ENCODE data around the gene ELP4. TPM values are rescaled to one million over a fixed set of nuclear protein-coding genes. Genes with fewer than 3 reads are reported as not detected.
"Not testable (repeated sequence)": the region's sequence is repeated elsewhere in the genome, so short reads cannot be mapped to it uniquely, and the experiment has no call there.

The ELP4 gene
- total and polyA plus RNA-seq, 11 donors: 8.5 to 20.7 (median 14.1) TPM

DNA sequence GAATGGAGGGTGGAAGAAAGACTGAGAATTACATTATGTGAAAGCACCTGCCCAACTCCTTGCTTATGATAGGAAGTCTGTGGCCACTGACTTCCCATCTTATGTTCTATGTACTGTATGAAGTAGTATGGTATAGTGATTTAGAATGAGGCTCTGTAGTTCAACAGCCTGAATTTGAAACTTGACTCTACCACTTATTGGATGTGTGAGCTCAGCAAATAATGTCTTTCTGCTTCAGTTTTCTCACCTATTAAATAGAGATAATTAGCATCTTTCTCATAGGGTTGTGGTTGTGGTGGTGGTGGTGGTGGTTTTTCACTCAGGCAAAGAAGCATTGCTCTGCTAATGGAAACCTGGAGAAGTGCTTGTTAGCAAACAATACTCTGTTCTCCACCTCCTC is 180.0 kb downstream of the ELP4 start:
- Histone ChIP-seq H3K36me3 (no peaks in the 10 kb centered on the region), H3K27me3 (no peaks in the 10 kb centered on the region), H3K4me1 (no peaks in the 10 kb centered on the region), H3K4me3 (no peak overlapping the region), H3K9me3 (peaks cover 0 to 11% (median 0%) of the 10 kb centered on the region in 12 donors), H3K27ac (no peak overlapping the region)
- intact Hi-C loops (cut with DNase I): no loop called here
- no peak for ATAC-seq
- no peak for TF ChIP-seq POLR2A (IDR thresholded peaks at IDR 0.05)
- TF ChIP-seq, protein P1, sequence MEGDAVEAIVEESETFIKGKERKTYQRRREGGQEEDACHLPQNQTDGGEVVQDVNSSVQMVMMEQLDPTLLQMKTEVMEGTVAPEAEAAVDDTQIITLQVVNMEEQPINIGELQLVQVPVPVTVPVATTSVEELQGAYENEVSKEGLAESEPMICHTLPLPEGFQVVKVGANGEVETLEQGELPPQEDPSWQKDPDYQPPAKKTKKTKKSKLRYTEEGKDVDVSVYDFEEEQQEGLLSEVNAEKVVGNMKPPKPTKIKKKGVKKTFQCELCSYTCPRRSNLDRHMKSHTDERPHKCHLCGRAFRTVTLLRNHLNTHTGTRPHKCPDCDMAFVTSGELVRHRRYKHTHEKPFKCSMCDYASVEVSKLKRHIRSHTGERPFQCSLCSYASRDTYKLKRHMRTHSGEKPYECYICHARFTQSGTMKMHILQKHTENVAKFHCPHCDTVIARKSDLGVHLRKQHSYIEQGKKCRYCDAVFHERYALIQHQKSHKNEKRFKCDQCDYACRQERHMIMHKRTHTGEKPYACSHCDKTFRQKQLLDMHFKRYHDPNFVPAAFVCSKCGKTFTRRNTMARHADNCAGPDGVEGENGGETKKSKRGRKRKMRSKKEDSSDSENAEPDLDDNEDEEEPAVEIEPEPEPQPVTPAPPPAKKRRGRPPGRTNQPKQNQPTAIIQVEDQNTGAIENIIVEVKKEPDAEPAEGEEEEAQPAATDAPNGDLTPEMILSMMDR (IDR thresholded peaks at IDR 0.05): no peak
- DNase-seq: no peak

DNA sequence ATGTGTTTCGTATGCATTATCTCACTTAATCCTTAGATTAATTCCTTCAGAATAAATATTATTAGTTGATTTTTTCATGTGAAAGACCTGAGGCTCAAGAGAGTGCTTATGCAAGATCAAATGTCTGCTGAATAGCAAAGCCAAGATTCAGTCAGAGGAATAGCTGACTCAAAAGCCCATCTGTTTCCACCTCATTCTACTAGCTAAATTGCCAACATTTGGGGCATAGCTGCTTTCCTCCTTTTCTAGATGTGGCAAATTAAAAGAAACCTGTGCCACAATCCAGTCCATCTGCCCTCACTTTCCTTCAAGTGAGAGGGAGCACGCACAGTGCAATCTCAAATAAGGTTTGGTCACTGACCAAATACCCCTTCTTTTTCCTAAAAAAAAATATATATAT is 180.5 kb downstream of the ELP4 start:
- Histone ChIP-seq H3K27me3 (no peaks in the 10 kb centered on the region), H3K27ac (no peak overlapping the region), H3K9me3 (peaks cover 0 to 11% (median 0%) of the 10 kb centered on the region in 12 donors), H3K4me1 (no peaks in the 10 kb centered on the region), H3K36me3 (no peaks in the 10 kb centered on the region), H3K4me3 (no peak overlapping the region)
- TF ChIP-seq, protein P1 (IDR thresholded peaks at IDR 0.05): no peak
- no peak for TF ChIP-seq POLR2A (IDR thresholded peaks at IDR 0.05)
- ATAC-seq (no peak), DNase-seq (no peak)
- intact Hi-C loops (cut with DNase I): no loop called here
- WGBS, 4 donors: 87 to 95% (median 92%) methylated on average over 2 of the region's 2 CpGs

DNA sequence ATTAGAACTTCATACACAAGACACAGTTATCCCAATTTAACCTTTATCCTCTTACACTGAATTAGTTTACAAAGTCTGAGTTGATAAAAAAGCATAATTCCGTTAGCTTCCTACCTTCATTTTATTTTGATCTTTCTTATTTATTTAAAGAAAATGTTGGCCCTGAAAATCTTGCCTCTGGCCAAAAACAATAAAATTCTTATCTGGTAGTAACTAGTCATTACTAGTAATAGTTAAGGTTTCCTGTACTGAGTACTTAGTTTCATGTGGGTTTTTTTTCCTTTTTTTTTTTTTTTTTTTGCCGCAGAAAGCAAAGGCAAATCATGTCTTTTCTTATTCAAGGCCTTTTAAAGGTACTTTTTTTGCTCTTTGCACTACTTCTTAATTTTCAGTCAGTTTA is 180.9 kb downstream of the ELP4 start:
- Histone ChIP-seq H3K36me3 (no peaks in the 10 kb centered on the region), H3K9me3 (peaks cover 0 to 11% (median 0%) of the 10 kb centered on the region in 12 donors), H3K4me3 (no peak overlapping the region), H3K27me3 (no peaks in the 10 kb centered on the region), H3K4me1 (no peaks in the 10 kb centered on the region), H3K27ac (no peak overlapping the region)
- intact Hi-C loops (cut with DNase I): no loop called here
- no peak for DNase-seq
- ATAC-seq: no peak
- no peak for TF ChIP-seq POLR2A (IDR thresholded peaks at IDR 0.05)
- TF ChIP-seq, protein P1 (IDR thresholded peaks at IDR 0.05): no peak
- 68 to 81% (median 80%) methylated on average over 2 of the region's 2 CpGs for WGBS, 4 donors

DNA sequence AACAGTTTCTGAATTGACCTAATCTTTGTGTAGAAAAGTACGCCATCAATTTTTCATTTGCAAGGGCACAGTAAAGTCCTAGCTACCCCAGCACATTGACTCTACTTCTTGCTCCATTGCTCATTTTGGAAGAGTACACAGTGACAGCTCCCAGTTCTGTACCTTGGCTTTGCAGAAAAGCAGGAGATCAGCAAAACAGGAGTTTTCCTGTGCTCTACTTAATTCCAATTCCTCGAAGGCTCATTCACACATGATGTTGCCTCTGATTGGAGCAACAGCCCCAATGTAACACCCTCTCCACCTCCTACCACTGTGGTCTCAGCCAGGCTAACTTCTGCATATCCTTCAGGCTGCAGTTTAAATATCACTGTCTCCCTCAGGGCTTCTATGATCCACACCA is 182.9 kb downstream of the ELP4 start:
- WGBS, 4 donors: 72 to 91% (median 87%) methylated on average over 2 of the region's 2 CpGs
- no peaks in the 10 kb centered on the region for H3K4me1 ChIP-seq
- TF ChIP-seq, protein P1 (IDR thresholded peaks at IDR 0.05): no peak
- TF ChIP-seq POLR2A (IDR thresholded peaks at IDR 0.05): no peak
- intact Hi-C loops (cut with DNase I): no loop called here
- peaks cover 0 to 11% (median 0%) of the 10 kb centered on the region in 12 donors for H3K9me3 ChIP-seq
- no peak overlapping the region for H3K27ac ChIP-seq
- DNase-seq (no peak), ATAC-seq (no peak)
- no peak overlapping the region for H3K4me3 ChIP-seq
- H3K36me3 ChIP-seq: no peaks in the 10 kb centered on the region
- H3K27me3 ChIP-seq: no peaks in the 10 kb centered on the region

DNA sequence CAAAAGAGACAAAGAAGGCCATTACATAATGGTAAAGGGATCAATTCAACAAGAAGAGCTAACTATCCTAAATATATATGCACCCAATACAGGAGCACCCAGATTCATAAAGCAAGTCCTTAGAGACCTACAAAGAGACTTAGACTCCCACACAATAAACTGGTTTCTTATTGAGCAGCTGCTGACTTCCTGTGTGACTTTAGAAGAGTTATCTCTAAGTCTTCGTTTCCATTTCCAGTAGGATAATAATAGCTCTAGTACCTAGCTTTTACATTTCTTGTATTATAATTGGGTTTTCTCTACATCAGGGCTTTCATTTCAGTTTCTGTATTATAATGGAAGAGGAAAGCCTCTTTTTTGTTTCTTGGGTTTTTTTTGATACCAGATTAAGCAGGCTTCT is 187.5 kb downstream of the ELP4 start:
- H3K27ac ChIP-seq; DNase-seq; intact Hi-C loops (cut with DNase I); ATAC-seq; H3K4me3 ChIP-seq; H3K36me3 ChIP-seq; H3K4me1 ChIP-seq; H3K27me3 ChIP-seq: not testable (repeated sequence)
- peaks cover 0 to 11% (median 0%) of the 10 kb centered on the region in 12 donors for H3K9me3 ChIP-seq
- WGBS, 4 donors: 33 to 59% (median 42%) methylated on average over 1 of the region's 1 CpG
